Body of pancreas (tissue), 4 donors: ENCODE data around the gene KLHL29.

ENCODE experiments used
- CTCF ChIP-seq, 7 experiments: fragments of 450-650 bp in 4 of 7; fragments of 200-600 bp in 3 of 7; sonication (generic) in 3 of 7; IDR thresholded peaks; one replicate each; pipeline ENCODE4 v1.5.1; 2016 to 2019; ENCODE audit warnings: antibody characterized with exemption in 7 of 7
- POLR2A ChIP-seq, 3 donors: fragments of 450-650 bp; IDR thresholded peaks; one replicate each; pipeline ENCODE4 v1.6.1; 2016; ENCODE audit warnings: antibody characterized with exemption in 3 of 3, mild to moderate bottlenecking in 2 of 3

GRCh38 chr2:23497536-23497935 lies 112.6 kb downstream of the KLHL29 start:
- TF ChIP-seq CTCF (IDR thresholded peaks at IDR 0.05) (no peak), POLR2A (IDR thresholded peaks at IDR 0.05) (no peak)
